IPS DF 4.7 (cell line): ENCODE data around the gene GXYLT2.

Source experiments
- DNase-seq: peaks from one replicate; pipeline ENCODE4 v3.0.0-alpha.2; 2013; ENCODE audit warnings: low spot score; ENCODE audit errors: extremely low read depth

GXYLT2 gene

GRCh38 chr3:73009750-73010149 lies 121.9 kb downstream of the GXYLT2 start:
- no peak for DNase-seq

- DNase-seq = no peak
These were observed 122.3 kb downstream of the GXYLT2 start for GRCh38 chr3:73010158-73010557.

GRCh38 chr3:73018298-73018697 lies 130.5 kb downstream of the GXYLT2 start:
- DNase-seq = no peak

GRCh38 chr3:73018790-73019441 lies 131.1 kb downstream of the GXYLT2 start:
- DNase-seq = no peak

- DNase-seq = no peak
These were observed 133.5 kb downstream of the GXYLT2 start for GRCh38 chr3:73021301-73021835.

GRCh38 chr3:73024836-73025235 lies 137.0 kb downstream of the GXYLT2 start:
- no peak for DNase-seq

- DNase-seq = no peak
These were observed 138.4 kb downstream of the GXYLT2 start for GRCh38 chr3:73026111-73026759.
